SK-N-MC (cell line): ENCODE measurements around the gene KCTD14.

Source experiments
- EZH2 ChIP-seq: fragments of 200-600 bp; sonication (generic); IDR thresholded peaks from one replicate; pipeline ENCODE4 v1.6.1; 2017; ENCODE audit warnings: antibody characterized with exemption
- FOXP2 ChIP-seq: optimal IDR thresholded peaks from 2 replicates; pipeline ENCODE3; 2011; ENCODE audit warnings: mild to moderate bottlenecking, moderate library complexity; ENCODE audit not compliant: insufficient read depth; ENCODE audit errors: extremely low read length, control extremely low read depth
- POLR2AphosphoS5 ChIP-seq: IDR thresholded peaks from 2 replicates; pipeline ENCODE4 v1.6.1; 2012; ENCODE audit warnings: mild to moderate bottlenecking, low read depth, low read length, borderline replicate concordance

- TF ChIP-seq POLR2AphosphoS5 (no peak), EZH2 (no peak), FOXP2 (no peak)
Observed at GRCh38 chr11:78015878-78016277, 7.2 kb downstream of the KCTD14 start.
